Measurements from ENCODE around the gene SLC12A9.
"Not testable (repeated sequence)": the region's sequence is repeated elsewhere in the genome, so short reads cannot be mapped to it uniquely, and the experiment has no call there.

The SLC12A9 gene

DNA sequence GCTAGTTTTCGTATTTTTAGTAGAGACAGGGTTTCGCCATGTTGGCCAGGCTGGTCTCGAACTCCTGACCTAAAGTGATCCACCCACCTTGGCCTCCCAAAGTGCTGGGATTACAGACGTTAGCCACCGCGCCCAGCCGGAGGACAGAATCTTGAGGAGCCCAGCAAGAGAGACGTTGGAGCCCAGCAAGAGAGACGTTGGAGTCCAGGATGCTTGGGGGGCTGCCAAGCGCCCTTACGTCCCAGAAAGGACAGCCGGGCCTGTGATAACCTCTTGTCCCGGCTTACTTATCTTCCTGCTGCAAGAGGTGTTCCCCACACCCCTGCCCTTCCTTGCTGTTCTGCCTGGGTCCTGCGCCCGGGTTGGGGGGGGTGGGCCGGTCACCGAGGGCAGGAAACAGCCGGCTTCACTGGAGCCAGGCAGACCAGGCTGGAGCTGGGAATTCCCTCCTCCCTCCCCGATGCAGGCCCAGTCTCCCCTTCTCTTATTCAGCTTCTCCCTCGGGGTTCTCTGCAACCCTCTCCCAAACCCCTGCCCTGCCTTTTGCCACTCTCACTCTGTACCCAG, 23.3 kb upstream of the SLC12A9 start:
- Mint-ChIP-seq H3K9me3 (no peaks in the 10 kb centered on the region), H3K27ac (ENCODE audit: low read depth) (no peak overlapping the region), H3K4me3 (no peak overlapping the region), H3K4me1 (peaks cover 18% of the 10 kb centered on the region), H3K36me3 (ENCODE audit: insufficient read depth) (no peaks in the 10 kb centered on the region), H3K27me3 (peaks cover 71% of the 10 kb centered on the region)
- ATAC-seq (replicated peaks; ENCODE audit: extremely low read depth, poor library complexity, severe bottlenecking) (no peak), DNase-seq (ENCODE audit: low spot score in 2 of 2) (no peak)

DNA sequence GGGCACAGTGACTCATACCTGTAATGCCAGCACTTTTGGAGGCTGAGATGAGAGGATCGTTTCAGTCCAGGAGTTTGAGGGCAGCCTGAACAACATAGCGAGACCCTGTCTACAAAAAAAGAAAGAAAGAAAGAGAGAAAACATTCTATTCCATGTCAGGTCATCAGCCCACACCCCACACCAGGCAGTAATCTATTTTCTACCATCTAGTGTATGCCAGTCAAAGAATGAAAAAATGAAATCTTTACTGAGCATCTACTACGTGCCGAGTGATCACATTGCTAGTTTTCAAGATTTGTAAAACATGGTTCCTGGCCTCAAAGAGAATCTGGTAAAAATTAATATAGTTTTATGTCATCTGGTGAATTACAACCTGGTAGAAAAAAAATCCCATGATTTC, 22.1 kb upstream of the SLC12A9 start:
- Mint-ChIP-seq H3K27ac (ENCODE audit: low read depth) (no peak overlapping the region), H3K27me3 (peaks cover 60% of the 10 kb centered on the region), H3K4me3 (no peak overlapping the region), H3K4me1 (peaks cover 18% of the 10 kb centered on the region), H3K9me3 (no peaks in the 10 kb centered on the region), H3K36me3 (ENCODE audit: insufficient read depth) (no peaks in the 10 kb centered on the region)
- ATAC-seq (replicated peaks; ENCODE audit: extremely low read depth, poor library complexity, severe bottlenecking) (no peak), DNase-seq (ENCODE audit: low spot score in 2 of 2) (no peak)

DNA sequence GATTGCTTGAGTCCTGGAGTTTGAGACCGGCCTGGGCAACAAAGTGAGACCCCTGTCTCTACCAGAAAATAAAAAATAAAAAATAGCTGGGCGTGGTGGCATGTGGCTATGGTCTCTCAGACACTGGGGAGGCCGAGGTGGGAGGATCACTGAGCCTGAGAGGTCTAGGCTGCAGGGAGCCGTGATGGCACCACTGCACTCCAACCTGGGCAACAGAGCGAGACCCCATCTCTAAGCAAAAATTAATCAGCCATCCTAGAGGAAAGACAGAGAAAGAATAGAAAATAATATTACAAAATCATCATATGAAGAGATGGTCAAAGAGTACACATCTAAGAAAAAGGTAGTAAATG, 20.3 kb upstream of the SLC12A9 start:
- H3K4me1 Mint-ChIP-seq: peaks cover 11% of the 10 kb centered on the region
- H3K9me3 Mint-ChIP-seq: no peaks in the 10 kb centered on the region
- H3K36me3 Mint-ChIP-seq (ENCODE audit: insufficient read depth): no peaks in the 10 kb centered on the region
- DNase-seq (ENCODE audit: low spot score in 2 of 2): no peak
- H3K27ac Mint-ChIP-seq (ENCODE audit: low read depth): no peak overlapping the region
- H3K4me3 Mint-ChIP-seq: no peak overlapping the region
- peaks cover 45% of the 10 kb centered on the region for H3K27me3 Mint-ChIP-seq
- ATAC-seq (replicated peaks; ENCODE audit: extremely low read depth, poor library complexity, severe bottlenecking): no peak

DNA sequence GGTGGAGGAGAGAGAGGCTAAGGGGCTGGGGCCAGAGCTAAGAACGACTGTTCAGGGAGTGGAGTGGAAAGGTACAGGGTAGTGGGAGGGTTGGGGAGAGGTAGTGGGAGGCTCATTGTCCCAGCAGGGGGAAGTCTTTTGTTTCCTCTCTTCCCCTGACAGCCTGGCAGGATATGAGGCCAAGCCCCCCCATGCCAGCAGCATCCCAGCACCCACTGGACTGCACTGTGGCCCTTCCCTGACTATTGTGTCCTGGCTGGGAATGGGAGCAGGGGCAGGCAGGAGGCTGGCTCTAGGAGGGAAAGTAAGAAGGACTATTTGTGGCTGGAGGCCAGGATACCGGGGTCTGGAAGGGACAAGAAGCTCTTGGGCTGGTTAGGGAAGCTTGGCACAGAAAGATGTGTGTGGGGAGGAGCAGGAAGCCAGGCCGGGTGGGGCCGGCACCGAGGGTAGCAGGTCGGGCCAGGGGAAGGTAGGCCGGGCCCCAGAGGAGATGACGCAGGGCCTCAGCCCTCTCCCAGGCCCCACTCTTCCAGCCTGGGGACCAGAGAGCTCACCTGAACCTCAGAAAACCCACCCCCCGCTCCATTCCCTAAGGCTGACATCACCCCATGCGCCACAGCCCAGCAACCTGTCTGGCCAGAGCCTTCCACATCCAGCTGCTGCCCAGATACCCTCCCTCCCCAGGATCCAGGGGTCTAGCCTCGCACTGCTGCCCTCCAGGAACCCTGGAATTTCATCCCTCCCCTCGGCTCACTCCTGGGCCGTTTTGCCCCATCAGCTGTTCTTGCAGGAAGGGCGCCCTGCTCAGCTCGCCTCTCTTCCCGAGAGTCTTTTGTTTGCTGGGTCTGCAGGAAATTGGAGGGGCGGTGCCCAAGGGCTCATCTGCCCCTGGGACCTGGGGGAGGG, 16.4 kb upstream of the SLC12A9 start:
- H3K4me3 Mint-ChIP-seq: peak overlapping the region; percentile 73
- no peak for ATAC-seq (replicated peaks; ENCODE audit: extremely low read depth, poor library complexity, severe bottlenecking)
- H3K36me3 Mint-ChIP-seq (ENCODE audit: insufficient read depth): no peaks in the 10 kb centered on the region
- H3K27ac Mint-ChIP-seq (ENCODE audit: low read depth): peak overlapping the region; percentile 16
- no peak for DNase-seq (ENCODE audit: low spot score in 2 of 2)
- H3K27me3 Mint-ChIP-seq: peaks cover 8% of the 10 kb centered on the region
- H3K4me1 Mint-ChIP-seq: peaks cover 5% of the 10 kb centered on the region
- no peaks in the 10 kb centered on the region for H3K9me3 Mint-ChIP-seq

DNA sequence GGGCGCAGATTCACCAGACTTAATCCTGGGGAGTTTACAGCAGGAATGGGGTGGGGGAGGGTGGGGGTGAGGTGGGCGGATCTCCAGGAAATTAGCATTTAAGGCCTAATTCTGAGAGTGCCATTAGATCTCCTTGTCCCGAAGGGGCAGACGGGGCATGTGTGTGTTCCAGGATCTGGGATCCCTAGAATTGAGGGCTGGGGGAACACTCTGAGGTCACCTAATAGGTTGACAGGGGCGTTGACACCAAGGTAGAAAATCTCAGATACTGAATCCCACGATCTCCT, 15.8 kb upstream of the SLC12A9 start:
- H3K27ac Mint-ChIP-seq (ENCODE audit: low read depth): no peak overlapping the region
- peaks cover 5% of the 10 kb centered on the region for H3K4me1 Mint-ChIP-seq

DNA sequence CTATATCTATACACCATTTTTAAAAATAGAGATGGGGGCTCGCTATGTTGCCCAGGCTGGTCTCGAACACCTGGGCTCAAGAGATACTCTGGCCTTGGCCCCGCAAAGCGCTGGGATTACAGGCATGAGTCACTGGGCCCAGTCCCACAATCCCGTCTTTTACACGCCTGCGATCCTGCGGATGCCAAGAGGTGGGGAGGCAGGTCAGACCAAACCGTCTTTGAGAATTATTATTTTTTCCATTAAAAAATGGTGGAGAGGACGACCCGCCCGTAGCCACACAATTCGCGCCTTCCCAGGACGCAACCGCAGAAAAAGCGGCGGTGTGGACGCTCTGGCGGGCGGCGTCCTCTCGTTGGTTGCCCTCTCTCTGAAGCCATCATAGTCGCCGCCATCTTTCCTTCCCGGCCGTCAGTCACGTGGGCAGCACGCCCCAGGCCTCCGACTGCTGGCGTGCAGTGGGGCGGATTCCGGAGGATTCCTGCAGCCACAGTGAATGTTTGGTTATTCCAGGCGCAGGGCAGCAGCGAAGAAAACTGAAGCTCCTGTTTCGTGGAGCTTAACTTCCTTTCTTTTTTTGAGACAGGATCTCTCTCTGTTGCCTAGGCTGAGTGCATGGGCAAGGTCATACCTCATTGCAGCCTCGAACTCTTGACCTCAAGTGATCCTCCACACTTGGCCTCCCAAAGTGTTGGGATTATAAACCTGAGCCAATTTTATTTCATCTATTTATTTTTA, 15.2 kb upstream of the SLC12A9 start:
- H3K36me3 Mint-ChIP-seq (ENCODE audit: insufficient read depth): peaks cover 1% of the 10 kb centered on the region
- H3K4me3 Mint-ChIP-seq: peak overlapping the region; percentile 73
- H3K4me1 Mint-ChIP-seq: peaks cover 5% of the 10 kb centered on the region
- no peaks in the 10 kb centered on the region for H3K27me3 Mint-ChIP-seq
- no peaks in the 10 kb centered on the region for H3K9me3 Mint-ChIP-seq
- DNase-seq (ENCODE audit: low spot score in 2 of 2): peak; percentile 32 to 37
- no peak overlapping the region for H3K27ac Mint-ChIP-seq (ENCODE audit: low read depth)
- peak; percentile 73 for ATAC-seq (replicated peaks; ENCODE audit: extremely low read depth, poor library complexity, severe bottlenecking)

More for the DNA sequence above, 15.8 kb upstream of the SLC12A9 start:
- H3K36me3 Mint-ChIP-seq (ENCODE audit: insufficient read depth): no peaks in the 10 kb centered on the region
- no peaks in the 10 kb centered on the region for H3K9me3 Mint-ChIP-seq
- ATAC-seq (replicated peaks; ENCODE audit: extremely low read depth, poor library complexity, severe bottlenecking) (no peak), DNase-seq (ENCODE audit: low spot score in 2 of 2) (no peak)
- peaks cover 2% of the 10 kb centered on the region for H3K27me3 Mint-ChIP-seq
- peak overlapping the region; percentile 73 for H3K4me3 Mint-ChIP-seq

DNA sequence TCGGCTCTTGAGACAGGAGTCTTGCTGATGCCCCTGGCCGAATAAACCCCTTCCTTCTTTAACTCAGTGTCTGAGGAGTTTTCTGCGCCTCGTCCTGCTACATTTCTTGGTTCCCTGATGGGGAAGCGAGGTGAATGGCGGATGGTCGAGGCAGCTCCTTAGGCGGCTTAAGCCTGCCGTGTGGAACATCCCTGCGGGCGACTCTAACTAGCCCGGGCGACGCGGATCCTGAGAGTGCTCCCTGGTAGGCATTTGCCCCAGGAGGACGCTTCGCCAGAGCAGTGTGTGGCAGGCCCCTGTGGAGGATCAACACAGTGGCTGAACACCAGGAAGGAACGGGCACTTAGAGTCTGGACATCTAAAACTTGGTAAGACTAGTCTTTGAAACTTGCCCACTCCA, 13.2 kb upstream of the SLC12A9 start:
- H3K9me3 Mint-ChIP-seq: no peaks in the 10 kb centered on the region

DNA sequence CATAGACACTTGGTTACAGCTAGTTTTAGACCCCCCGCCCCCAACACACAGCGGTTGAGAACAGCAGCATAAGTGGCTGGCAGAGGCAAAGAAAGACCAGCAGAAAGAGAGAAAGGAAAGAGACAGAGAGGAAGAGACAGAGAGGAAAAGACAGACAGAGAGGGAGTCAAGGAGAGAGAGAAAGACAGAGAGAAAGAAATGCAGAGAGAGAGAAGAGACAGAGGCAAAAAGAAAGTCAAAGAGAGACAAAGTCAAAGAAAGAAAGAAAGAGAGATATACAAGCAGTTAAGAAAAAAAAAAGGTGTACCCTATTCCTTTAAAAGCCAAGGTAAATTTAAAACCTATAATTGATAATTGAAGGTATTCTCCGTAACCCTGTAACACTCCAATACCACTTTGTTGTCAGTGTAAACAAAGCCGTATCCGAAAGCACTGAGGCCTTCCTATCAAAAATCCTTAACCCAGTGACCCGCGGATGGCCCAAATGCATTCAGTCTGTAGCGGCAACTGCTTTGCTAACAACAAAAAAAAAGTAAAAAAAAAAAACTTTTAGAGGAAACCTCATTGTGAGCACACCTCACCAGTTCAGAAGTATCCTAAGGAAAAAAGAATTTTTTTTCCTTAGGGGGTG, 11.9 kb upstream of the SLC12A9 start:
- Mint-ChIP-seq H3K27me3 (no peaks in the 10 kb centered on the region), H3K27ac (ENCODE audit: low read depth) (no peak overlapping the region), H3K9me3 (no peaks in the 10 kb centered on the region), H3K4me3 (no peak overlapping the region), H3K4me1 (peaks cover 5% of the 10 kb centered on the region), H3K36me3 (ENCODE audit: insufficient read depth) (peaks cover 1% of the 10 kb centered on the region)
- DNase-seq (ENCODE audit: low spot score in 2 of 2) (no peak), ATAC-seq (replicated peaks; ENCODE audit: extremely low read depth, poor library complexity, severe bottlenecking) (no peak)

More for the DNA sequence above, 13.2 kb upstream of the SLC12A9 start:
- ATAC-seq (replicated peaks; ENCODE audit: extremely low read depth, poor library complexity, severe bottlenecking): no peak
- no peak for DNase-seq (ENCODE audit: low spot score in 2 of 2)
- Mint-ChIP-seq H3K4me1 (peaks cover 5% of the 10 kb centered on the region), H3K36me3 (ENCODE audit: insufficient read depth) (peaks cover 1% of the 10 kb centered on the region), H3K4me3 (no peak overlapping the region), H3K27ac (ENCODE audit: low read depth) (no peak overlapping the region), H3K27me3 (no peaks in the 10 kb centered on the region)

DNA sequence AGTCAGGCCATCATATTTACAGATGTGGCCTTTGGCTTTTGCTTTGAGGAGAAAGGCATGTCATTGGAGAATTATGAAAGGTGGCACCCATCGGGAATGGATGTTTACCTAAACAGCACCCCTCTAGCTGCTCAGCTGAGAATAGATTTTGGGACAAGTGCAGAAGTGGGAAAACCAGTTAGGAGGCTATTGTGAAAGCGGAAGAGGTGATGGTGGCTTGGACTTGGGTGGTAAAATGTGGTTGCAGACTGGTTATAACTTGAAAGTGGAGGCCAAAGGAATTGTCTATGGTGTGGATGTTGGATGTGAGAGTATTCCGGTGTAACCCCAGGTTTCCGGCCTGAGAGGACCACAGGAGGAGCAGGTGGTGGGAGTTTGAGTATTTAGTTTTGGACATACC, 5.2 kb upstream of the SLC12A9 start:
- Mint-ChIP-seq H3K27ac (ENCODE audit: low read depth) (no peak overlapping the region), H3K9me3 (no peaks in the 10 kb centered on the region), H3K36me3 (ENCODE audit: insufficient read depth) (peaks cover 3% of the 10 kb centered on the region), H3K4me3 (no peak overlapping the region), H3K27me3 (no peaks in the 10 kb centered on the region), H3K4me1 (peaks cover 8% of the 10 kb centered on the region)
- no peak for ATAC-seq (replicated peaks; ENCODE audit: extremely low read depth, poor library complexity, severe bottlenecking)
- DNase-seq (ENCODE audit: low spot score in 2 of 2): no peak

DNA sequence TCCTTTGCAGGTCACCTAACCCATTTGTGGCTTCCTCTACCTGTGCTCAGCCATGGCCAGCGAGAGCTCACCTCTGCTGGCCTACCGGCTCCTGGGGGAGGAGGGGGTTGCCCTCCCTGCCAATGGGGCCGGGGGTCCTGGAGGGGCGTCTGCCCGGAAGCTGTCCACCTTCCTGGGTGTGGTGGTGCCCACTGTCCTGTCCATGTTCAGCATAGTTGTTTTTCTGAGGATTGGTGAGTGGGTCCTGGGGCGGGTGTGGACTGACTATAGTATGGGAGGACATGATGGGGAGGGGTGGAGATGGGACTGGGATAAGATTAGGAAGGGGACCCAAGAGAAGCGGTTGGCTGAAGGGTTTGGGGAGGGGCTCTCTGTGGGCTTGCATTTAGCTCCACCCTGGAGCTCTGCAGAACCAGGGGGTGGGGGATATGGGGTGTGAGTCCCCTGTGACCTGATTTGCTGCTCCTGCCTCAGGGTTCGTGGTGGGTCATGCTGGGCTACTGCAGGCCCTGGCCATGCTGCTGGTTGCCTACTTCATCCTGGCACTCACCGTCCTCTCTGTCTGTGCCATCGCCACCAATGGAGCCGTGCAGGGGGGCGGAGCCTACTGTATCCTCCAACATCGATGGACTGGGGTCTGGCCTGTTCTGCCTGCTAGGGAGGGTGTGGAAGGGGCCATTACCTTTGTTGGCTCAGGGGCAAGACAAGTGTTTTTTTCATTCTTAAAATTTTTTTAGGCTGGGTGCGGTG, 1.8 kb downstream of the SLC12A9 start:
- Mint-ChIP-seq H3K27me3 (no peaks in the 10 kb centered on the region), H3K4me3 (peak overlapping the region; percentile 87), H3K27ac (ENCODE audit: low read depth) (no peak overlapping the region), H3K9me3 (no peaks in the 10 kb centered on the region), H3K4me1 (peaks cover 36% of the 10 kb centered on the region), H3K36me3 (ENCODE audit: insufficient read depth) (peaks cover 14% of the 10 kb centered on the region)
- DNase-seq (ENCODE audit: low spot score in 2 of 2) (no peak), ATAC-seq (replicated peaks; ENCODE audit: extremely low read depth, poor library complexity, severe bottlenecking) (no peak)

DNA sequence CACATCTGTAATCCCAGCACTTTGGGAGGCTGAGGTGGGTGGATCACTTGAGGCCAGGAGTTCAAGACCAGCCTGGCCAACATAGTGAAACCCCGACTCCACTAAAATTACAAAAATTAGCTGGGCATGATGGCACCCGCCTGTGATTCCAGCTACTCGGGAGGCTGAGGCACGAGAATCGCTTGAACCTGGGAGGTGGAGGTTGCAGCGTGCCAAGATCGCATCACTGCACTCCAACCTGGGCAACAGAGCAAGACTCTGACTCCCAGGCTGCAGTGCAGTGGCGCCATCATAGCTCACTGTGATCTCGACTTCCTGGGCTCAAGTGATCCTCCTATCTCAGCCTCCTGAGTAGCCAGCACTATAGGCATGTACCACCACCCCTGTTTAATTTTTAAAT, 2.4 kb downstream of the SLC12A9 start:
- not testable (repeated sequence) for H3K27ac Mint-ChIP-seq (ENCODE audit: low read depth); H3K27me3 Mint-ChIP-seq; H3K4me3 Mint-ChIP-seq; ATAC-seq (replicated peaks; ENCODE audit: extremely low read depth, poor library complexity, severe bottlenecking); DNase-seq (ENCODE audit: low spot score in 2 of 2); H3K9me3 Mint-ChIP-seq
- H3K36me3 Mint-ChIP-seq (ENCODE audit: insufficient read depth): peaks cover 17% of the 10 kb centered on the region
- H3K4me1 Mint-ChIP-seq: peaks cover 36% of the 10 kb centered on the region

DNA sequence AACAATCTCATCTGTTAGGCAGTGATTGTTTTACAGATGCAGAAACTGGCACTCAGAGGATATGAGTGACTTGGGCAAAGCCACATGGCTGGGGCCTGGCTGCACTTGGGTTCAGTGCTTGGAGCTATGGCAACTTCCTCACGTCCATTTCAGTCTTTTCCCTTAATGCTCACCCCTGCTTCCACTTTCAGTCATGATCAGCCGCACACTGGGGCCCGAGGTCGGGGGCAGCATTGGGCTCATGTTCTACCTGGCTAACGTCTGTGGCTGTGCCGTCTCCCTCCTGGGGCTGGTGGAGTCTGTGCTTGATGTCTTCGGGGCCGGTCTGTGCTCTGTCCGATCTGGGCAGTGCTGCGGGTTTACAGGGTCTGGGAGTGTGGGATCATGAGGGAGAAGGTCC, 3.0 kb downstream of the SLC12A9 start:
- no peaks in the 10 kb centered on the region for H3K27me3 Mint-ChIP-seq
- DNase-seq (ENCODE audit: low spot score in 2 of 2) (no peak), ATAC-seq (replicated peaks; ENCODE audit: extremely low read depth, poor library complexity, severe bottlenecking) (no peak)
- peaks cover 19% of the 10 kb centered on the region for H3K36me3 Mint-ChIP-seq (ENCODE audit: insufficient read depth)
- peaks cover 36% of the 10 kb centered on the region for H3K4me1 Mint-ChIP-seq
- no peak overlapping the region for H3K27ac Mint-ChIP-seq (ENCODE audit: low read depth)
- H3K4me3 Mint-ChIP-seq: no peak overlapping the region
- no peaks in the 10 kb centered on the region for H3K9me3 Mint-ChIP-seq
